ENCODE results near the gene FAM20A.

GRCh38 chr17:68497885-68498319, 103.3 kb downstream of the FAM20A start:
- TF ChIP-seq RAD51 (IDR thresholded peaks at IDR 0.05; ENCODE audit: borderline replicate concordance, low read depth) (no peak), ELF4 (CRISPR knock-in tag; IDR thresholded peaks at IDR 0.05) (no peak), SMC3 (conservative IDR thresholded peaks at IDR 0.05; ENCODE audit: insufficient read depth, low read depth, low read length) (no peak), FOXA1 (IDR thresholded peaks at IDR 0.05; ENCODE audit: borderline replicate concordance) (no peak), SAP30 (IDR thresholded peaks at IDR 0.05; ENCODE audit: borderline replicate concordance, insufficient read depth, low read depth, low read length, poor library complexity, severe bottlenecking) (no peak), RFX5 (IDR thresholded peaks at IDR 0.05; ENCODE audit: low read depth, low read length) (no peak)
- TF ChIP-seq, protein P1, sequence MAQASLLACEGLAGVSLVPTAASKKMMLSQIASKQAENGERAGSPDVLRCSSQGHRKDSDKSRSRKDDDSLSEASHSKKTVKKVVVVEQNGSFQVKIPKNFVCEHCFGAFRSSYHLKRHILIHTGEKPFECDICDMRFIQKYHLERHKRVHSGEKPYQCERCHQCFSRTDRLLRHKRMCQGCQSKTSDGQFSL (CRISPR knock-in tag; IDR thresholded peaks at IDR 0.05), result no peak
- TF ChIP-seq, protein P1 (tag; IDR thresholded peaks at IDR 0.05), result no peak
- TF ChIP-seq, protein P2, sequence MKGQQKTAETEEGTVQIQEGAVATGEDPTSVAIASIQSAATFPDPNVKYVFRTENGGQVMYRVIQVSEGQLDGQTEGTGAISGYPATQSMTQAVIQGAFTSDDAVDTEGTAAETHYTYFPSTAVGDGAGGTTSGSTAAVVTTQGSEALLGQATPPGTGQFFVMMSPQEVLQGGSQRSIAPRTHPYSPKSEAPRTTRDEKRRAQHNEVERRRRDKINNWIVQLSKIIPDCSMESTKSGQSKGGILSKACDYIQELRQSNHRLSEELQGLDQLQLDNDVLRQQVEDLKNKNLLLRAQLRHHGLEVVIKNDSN (CRISPR knock-in tag; IDR thresholded peaks at IDR 0.05), result no peak

All from K562 (cell line).